ENCODE results near the gene ADAM12.

ADAM12 gene

GRCh38 chr10:125999694-126000093 lies 388.6 kb downstream of the ADAM12 start:
- in situ Hi-C loops (cut with MboI; ENCODE audit: low sequenced_read_pairs): no loop called here

- in situ Hi-C loops (cut with MboI; ENCODE audit: low sequenced_read_pairs): no loop called here
Measured at GRCh38 chr10:125997586-125997985, 390.7 kb downstream of the ADAM12 start.

GRCh38 chr10:125995726-125996304 lies 392.5 kb downstream of the ADAM12 start:
- in situ Hi-C loops (cut with MboI; ENCODE audit: low sequenced_read_pairs): no loop called here

- in situ Hi-C loops (cut with MboI; ENCODE audit: low sequenced_read_pairs): no loop called here
Measured at GRCh38 chr10:125994601-125995000, 393.7 kb downstream of the ADAM12 start.

GRCh38 chr10:125992254-125992653 lies 396.0 kb downstream of the ADAM12 start:
- in situ Hi-C loops (cut with MboI; ENCODE audit: low sequenced_read_pairs): no loop called here

DNA sequence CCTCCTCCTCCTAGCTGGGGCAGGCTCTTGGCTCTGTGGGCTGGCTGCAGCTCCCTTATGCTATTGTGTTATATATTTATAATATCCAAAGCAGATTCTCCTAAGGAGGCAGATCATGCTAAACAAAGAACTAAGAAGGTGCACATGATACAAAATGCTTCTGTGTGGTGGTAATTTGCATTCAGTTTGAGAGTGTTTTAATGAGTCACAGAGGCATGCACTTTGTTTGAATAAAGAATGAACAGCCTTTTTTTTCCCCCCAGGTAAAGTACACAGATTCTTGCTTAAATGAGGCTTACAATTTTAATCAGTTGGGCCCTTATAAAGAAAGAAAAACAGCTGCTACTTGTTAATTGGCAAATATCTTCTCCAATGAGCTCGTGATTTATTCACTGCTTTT lies 396.9 kb downstream of the ADAM12 start:
- in situ Hi-C loops (cut with MboI; ENCODE audit: low sequenced_read_pairs): no loop called here

DNA sequence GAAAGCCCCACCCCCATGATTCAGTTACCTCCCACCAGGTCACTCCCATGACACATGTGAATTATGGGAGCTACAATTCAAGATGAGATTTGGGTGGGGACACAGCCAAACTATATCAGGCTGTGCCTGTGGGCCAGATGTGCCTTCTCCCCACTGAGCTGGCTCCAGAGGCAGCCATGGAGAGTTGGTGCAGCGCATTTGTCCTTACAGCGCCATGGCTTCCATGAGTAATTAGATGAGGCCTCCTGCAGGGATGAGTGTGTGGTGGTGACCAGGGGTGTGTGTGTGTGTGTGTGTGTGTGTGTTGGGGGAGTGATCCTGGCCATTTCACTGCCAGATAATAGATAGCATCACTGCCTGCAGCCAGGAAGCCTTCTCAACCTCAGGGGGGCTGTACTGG lies 397.3 kb downstream of the ADAM12 start:
- in situ Hi-C loops (cut with MboI; ENCODE audit: low sequenced_read_pairs): no loop called here

DNA sequence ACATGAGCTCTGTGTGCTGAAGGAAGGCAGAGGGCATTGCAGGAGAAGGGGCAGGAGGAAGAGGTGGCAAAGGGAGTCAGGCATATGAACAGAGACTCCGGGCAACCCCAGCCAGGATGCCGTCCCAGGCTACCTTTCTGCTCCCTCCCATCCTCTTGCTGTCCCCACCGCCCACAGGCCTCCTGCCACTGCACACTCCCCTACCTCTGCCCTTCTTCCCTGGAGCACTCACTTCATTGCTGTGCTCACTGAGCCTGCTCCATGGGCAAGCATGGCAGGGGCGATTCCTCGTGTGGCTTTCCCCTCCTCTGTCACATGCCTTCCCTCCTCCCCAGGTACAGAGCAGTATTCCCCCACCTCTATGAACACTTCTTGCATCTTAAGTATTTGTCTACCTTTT lies 398.5 kb downstream of the ADAM12 start:
- in situ Hi-C loops (cut with MboI; ENCODE audit: low sequenced_read_pairs): no loop called here

GRCh38 chr10:125985557-125986240 lies 402.6 kb downstream of the ADAM12 start:
- in situ Hi-C loops (cut with MboI; ENCODE audit: low sequenced_read_pairs): no loop called here

DNA sequence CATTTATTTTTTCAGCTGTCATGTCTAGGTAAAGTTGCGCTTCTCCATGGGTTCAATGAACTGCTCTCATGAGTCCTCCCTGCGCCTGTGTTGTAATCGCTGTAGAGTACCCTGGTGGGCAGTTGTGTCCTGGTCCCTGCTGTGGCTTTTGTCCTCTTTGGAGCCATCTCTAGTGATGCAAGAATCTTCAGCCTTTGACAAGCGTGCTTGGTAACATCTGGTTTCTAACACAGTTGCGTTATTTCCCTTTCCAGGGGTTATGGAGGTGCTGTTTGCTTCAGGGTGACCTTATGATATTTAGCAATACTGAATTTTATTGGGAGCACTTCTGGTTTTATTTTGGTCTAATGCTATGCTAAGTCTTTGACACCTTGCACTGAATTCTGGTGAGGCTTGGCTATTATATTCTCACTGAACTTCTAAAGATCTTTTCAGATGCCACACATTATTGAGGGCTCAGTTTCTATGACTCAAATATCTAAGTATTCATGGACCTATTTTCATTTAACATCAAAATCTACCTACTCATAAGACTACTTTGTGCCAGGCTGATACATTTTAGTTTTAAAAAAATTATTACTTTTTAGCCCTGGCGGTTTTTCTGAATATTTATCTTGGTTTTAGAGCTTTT lies 403.3 kb downstream of the ADAM12 start:
- in situ Hi-C loops (cut with MboI; ENCODE audit: low sequenced_read_pairs): no loop called here

- in situ Hi-C loops (cut with MboI; ENCODE audit: low sequenced_read_pairs): no loop called here
Measured at GRCh38 chr10:125984346-125984745, 403.9 kb downstream of the ADAM12 start.

- in situ Hi-C loops (cut with MboI; ENCODE audit: low sequenced_read_pairs): no loop called here
Measured at GRCh38 chr10:125983656-125984055, 404.6 kb downstream of the ADAM12 start.

GRCh38 chr10:125983161-125983560 lies 405.1 kb downstream of the ADAM12 start:
- in situ Hi-C loops (cut with MboI; ENCODE audit: low sequenced_read_pairs): no loop called here

GRCh38 chr10:125982260-125982948 lies 405.9 kb downstream of the ADAM12 start:
- in situ Hi-C loops (cut with MboI; ENCODE audit: low sequenced_read_pairs): no loop called here

DNA sequence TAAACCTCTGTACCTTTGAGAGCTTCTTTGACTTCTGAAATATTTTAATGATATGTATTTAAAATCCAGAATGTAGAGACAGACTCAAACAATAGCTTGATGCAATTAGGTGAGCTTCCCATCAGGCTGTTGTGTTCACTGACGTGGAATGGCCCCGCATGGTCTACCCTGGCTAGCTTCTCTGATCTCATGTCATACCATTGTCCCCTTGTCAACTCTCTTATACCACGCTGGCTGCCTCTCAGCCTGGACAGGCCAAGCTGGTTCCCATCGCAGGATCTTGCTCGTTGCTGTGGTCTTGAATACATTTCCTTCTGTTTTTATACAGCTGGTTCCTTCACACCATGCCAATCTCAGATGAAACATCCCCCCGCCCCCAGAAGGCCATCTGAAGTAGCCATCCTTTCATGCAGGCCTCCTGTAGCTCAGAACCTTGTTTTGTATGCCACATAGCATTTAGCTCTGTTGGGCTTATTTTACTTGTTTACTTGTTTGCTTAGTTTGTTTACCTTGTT lies 407.7 kb downstream of the ADAM12 start:
- in situ Hi-C loops (cut with MboI; ENCODE audit: low sequenced_read_pairs): no loop called here

GRCh38 chr10:125979976-125980375 lies 408.3 kb downstream of the ADAM12 start:
- in situ Hi-C loops (cut with MboI; ENCODE audit: low sequenced_read_pairs): loop anchor here (10.0 kb wide), 1 partner anchor 525 kb away; no protein-coding TSS in a partner anchor

DNA sequence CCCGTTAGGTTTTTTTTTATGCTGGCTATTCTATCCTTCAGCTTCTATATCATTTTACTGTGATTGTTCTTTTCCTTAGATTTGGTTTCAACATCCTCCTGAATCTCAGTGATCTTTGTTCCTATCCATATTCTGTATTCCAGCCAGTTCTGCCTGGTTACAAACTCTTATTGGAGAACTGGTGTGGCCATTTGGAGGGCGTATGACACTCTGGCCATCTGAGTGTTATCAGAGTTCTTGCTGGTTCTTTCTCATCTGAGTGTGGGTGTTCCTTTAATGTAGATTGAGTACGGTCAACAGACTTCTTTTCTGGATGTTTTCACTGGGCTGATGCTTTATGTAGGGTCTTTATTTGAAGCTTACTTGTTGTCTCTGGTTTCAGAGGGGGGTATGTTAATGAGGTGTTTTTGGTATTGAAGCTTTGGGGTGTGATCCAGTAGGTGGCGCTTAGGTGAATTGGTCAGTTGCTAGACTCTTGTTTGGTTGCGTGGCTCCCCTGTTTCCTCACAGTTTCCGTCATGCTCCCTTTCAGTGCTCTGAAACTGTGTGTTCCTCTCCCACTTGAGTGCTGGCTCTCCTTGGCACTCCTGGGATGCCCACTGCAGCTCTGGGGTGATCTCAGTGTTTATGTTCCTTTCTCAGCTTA lies 411.2 kb downstream of the ADAM12 start:
- in situ Hi-C loops (cut with MboI; ENCODE audit: low sequenced_read_pairs): loop anchor here (10.0 kb wide), 1 partner anchor 528 kb away; no protein-coding TSS in a partner anchor

DNA sequence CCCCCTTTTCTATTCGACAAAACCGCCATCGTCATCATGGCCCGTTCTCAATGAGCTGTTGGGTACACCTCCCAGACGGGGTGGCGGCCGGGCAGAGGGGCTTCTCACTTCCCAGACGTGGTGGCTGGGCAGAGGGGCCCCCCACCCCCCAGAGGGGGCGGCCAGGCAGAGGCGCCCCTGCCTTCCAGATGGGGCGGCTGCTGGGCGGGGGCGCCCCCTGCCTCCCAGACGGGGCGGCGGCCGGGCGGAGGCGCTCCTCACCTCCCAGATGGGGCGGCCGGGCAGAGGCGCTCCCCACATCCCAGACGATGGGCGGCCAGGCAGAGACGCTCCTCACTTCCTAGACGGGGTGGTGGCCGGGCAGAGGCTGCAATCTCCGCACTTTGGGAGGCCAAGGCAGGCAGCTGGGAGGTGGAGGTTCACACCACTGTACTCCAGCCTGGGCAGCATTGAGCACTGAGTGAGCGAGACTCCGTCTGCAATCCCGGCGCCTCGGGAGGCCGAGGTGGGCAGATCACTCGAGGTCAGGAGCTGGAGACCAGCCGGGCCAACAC lies 418.1 kb downstream of the ADAM12 start:
- in situ Hi-C loops (cut with MboI; ENCODE audit: low sequenced_read_pairs): loop anchor here (10.0 kb wide), 1 partner anchor 535 kb away; no protein-coding TSS in a partner anchor

DNA sequence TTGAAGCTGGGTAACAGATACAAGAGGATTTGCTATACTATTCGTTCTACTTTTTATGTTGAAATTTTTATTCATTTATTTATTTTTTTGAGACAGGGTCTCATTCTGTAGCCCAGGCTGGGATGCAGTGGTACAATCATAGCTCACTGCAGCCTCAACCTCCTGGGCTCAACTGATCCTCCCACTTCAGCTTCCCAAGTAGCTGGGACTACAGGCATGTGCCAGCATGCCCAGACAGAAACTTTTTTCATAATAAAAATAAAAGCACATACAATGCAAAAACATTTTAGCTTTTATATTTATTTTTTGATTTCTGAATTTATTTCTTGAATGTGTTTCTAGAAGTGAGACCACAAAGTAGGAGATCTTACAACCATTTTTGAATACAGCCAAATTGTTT lies 420.7 kb downstream of the ADAM12 start:
- in situ Hi-C loops (cut with MboI; ENCODE audit: low sequenced_read_pairs): no loop called here

DNA sequence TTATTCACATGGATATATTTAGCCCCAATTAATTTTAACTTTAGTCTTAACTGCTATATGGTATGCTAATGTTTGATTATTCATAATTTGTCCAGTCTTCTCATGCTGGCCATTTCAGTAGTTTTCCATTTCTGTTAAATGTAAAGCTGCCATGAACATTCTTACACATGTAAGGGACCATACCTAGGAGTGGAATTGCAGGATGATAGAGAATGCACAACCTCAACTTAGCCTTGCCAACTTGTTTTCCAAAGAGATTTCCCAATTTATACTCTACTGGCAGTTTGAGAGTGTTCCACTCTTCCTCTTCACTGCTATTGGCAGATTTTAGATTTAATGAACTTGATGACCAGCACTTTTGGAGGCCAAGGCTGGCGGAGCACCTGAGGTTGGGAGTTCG lies 423.7 kb downstream of the ADAM12 start:
- in situ Hi-C loops (cut with MboI; ENCODE audit: low sequenced_read_pairs): no loop called here
